Measurements from ENCODE around the gene EP400. TPM values are rescaled to one million over a fixed set of nuclear protein-coding genes. Genes with fewer than 3 reads are reported as not detected.
"Not testable (repeated sequence)": the region's sequence is repeated elsewhere in the genome, so short reads cannot be mapped to it uniquely, and the experiment has no call there.

The EP400 gene
- polyA plus RNA-seq, 3 donors, result 39.4 to 46.1 (median 41.1) TPM

DNA sequence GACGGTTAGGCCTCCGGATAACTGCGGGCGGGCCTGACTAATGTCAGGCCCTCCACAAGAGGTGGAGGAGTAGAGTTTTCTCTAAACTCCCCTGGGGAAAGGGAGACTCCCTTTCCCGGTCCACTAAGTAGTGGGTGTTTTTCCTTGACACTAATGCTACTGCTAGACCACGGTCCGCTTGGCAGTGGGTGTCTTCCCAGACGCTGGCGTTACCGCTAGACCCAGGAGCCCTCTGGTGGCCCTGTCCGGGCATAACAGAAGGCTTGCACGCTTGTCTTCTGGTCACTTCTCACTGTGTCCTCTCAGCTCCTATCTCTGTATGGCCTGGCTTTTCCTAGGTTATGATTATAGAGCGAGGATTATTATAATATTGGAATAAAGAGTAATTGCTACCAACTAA lies 102.0 kb downstream of the EP400 start:
- DNase-seq (ENCODE audit: extremely low read depth in 1 of 11, low read depth in 9 of 11, low spot score in 4 of 11), result not testable (repeated sequence)

DNA sequence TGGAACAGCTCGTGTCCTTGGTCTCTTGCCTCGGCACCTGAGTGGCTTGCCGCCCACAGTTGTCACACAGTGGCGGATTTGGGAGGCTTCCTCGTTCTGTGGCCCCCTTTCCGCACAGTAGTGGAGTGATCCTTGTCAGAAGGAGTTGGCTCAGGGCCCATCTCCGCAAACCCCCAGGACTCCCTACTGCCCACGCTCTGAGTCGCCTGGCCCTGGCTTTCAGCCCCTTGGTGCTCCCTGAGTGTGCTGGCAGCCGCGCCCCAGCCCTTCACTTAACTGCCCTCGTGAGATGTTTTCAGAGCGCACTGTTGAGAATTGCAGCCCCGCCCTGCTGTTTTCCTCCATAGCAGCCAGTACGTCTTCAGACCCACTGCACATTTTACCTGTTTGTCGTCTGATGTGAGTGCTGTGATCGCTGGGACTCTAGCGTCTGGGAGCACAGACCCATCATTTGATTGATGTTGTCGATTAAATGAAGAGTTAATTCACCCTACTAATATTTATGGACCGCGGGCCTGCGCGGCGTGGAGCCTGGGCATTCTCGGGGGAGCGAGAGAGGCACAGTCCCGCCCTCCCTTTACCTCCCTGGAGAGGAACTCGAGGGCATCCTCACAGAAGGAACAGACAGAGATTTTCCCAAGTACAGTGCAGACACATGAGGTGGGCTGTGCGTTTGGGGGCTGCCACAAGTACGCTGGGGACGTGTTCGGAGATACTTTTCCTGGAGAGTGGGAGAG lies 102.6 kb downstream of the EP400 start:
- no peak for DNase-seq (ENCODE audit: extremely low read depth in 1 of 11, low read depth in 9 of 11, low spot score in 4 of 11)

- no peak for DNase-seq (ENCODE audit: extremely low read depth in 1 of 11, low read depth in 9 of 11, low spot score in 4 of 11)
Observed at GRCh38 chr12:132053338-132054330, 103.9 kb downstream of the EP400 start.

DNA sequence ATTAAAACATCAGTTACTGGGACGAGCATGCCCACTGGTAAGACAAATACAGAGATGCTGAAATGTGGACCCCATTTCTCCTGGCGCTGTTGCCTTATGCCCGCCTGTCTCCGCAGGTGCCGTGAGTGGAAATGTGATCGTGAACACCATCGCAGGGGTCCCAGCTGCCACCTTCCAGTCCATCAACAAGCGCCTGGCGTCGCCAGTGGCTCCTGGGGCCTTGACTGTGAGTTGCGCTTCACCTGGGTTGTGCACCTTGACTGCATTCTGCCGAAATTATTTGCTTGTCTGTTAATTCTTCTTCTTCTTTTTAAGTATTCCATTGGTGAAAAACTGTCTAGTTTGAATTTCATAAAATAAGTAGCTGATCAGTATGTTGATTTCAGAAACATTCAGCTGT lies 105.2 kb downstream of the EP400 start:
- DNase-seq (ENCODE audit: extremely low read depth in 1 of 11, low read depth in 9 of 11, low spot score in 4 of 11), result no peak

DNA sequence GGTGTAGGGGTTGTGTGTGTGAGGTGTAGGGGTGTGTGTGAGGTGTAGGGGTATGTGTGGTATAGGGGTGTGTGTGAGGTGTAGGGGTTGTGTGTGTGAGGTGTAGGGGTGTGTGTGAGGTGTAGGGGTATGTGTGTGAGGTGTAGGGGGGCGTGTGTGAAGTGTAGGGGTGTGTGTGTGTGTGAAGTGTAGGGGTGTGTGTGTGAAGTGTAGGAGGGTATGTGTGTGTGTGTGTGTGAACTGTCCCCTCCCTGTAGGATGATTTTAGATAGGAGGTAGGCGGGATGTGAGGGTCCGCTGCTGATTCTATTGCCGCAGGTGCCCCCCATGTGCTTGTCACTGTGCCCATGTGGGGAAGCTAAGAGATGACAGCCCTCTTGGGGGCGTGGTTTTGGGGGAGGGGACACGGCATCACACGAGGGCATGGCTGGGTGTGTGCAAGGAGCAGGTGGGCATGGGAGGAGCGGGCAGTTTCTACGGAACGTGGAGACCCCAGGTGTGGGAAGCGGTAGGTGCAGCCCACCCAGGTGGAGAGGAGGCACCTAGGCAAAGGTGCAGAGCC lies 105.9 kb downstream of the EP400 start:
- DNase-seq (ENCODE audit: extremely low read depth in 1 of 11, low read depth in 9 of 11, low spot score in 4 of 11), result no peak

- DNase-seq (ENCODE audit: extremely low read depth in 1 of 11, low read depth in 9 of 11, low spot score in 4 of 11), result peak in 1 of 11 donors; percentile 4
Observed at GRCh38 chr12:132056320-132056719, 106.6 kb downstream of the EP400 start.

DNA sequence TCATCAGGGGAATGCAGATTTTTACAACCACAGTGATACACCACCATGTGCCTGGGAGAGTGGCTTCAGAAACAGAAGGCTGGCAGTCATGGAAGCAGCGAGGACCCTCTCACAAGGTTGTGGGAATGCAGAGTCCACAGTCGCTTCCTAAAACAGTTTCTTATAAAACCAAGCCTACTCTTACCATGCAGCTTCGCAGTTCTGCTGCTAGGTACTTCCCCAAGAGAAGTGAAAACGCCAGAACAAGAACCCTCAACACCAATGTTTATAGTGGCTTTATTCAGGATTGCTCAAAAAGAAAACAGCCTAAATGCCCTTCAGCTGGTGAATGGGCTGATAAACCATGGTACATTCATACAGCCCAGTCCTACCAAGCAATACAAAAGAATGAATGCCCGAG lies 107.2 kb downstream of the EP400 start:
- no peak for DNase-seq (ENCODE audit: extremely low read depth in 1 of 11, low read depth in 9 of 11, low spot score in 4 of 11)

DNA sequence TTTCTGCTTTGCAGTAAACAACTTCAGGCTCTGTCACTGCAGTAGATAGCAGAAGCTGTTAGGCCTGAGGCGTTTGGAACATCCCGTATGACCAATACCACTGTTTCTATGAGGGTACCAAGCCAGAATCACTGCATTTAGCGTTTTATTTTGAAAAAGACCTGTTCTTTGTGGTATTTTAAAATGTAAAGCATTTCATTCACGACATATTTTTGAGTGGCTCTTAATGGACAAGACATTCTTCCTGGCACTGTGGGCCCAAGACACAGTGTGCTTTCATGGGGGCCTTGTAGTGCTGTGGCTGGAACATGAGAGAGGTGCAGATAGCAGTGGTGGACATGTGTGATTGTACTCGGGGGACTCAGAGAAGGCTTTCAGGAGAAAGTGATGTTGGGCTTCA lies 107.9 kb downstream of the EP400 start:
- no peak for DNase-seq (ENCODE audit: extremely low read depth in 1 of 11, low read depth in 9 of 11, low spot score in 4 of 11)

GRCh38 chr12:132061197-132061596 lies 111.5 kb downstream of the EP400 start:
- no peak for DNase-seq (ENCODE audit: extremely low read depth in 1 of 11, low read depth in 9 of 11, low spot score in 4 of 11)

GRCh38 chr12:132061641-132062430 lies 112.1 kb downstream of the EP400 start:
- no peak for DNase-seq (ENCODE audit: extremely low read depth in 1 of 11, low read depth in 9 of 11, low spot score in 4 of 11)

GRCh38 chr12:132062481-132062880 lies 112.7 kb downstream of the EP400 start:
- no peak for DNase-seq (ENCODE audit: extremely low read depth in 1 of 11, low read depth in 9 of 11, low spot score in 4 of 11)

GRCh38 chr12:132063491-132063890 lies 113.7 kb downstream of the EP400 start:
- no peak for DNase-seq (ENCODE audit: extremely low read depth in 1 of 11, low read depth in 9 of 11, low spot score in 4 of 11)

- no peak for DNase-seq (ENCODE audit: extremely low read depth in 1 of 11, low read depth in 9 of 11, low spot score in 4 of 11)
Observed at GRCh38 chr12:132064631-132065030, 114.9 kb downstream of the EP400 start.

DNA sequence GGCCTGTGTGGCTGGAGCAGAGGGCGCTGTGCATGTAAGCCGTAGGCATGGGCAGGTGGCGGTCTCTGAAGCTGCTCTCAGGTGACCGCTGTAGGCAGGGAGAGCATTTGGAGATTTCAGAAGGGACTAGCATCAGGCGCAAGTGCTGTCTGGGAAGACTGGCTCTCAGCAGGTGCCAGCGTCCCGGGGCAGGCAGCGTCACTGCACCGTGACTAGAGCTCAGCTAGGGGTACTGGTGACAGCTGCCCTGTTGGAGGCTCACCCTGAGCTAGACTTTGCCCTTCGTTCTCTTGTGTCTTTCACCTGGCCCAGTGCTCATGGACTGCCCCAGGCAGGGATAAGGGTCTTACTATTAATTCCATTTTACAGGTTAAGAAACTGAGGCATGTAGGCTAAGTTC lies 115.5 kb downstream of the EP400 start:
- DNase-seq (ENCODE audit: extremely low read depth in 1 of 11, low read depth in 9 of 11, low spot score in 4 of 11), result no peak

- DNase-seq (ENCODE audit: extremely low read depth in 1 of 11, low read depth in 9 of 11, low spot score in 4 of 11), result no peak
Observed at GRCh38 chr12:132065609-132066344, 116.0 kb downstream of the EP400 start.

- no peak for DNase-seq (ENCODE audit: extremely low read depth in 1 of 11, low read depth in 9 of 11, low spot score in 4 of 11)
Observed at GRCh38 chr12:132066345-132066685, 116.6 kb downstream of the EP400 start.

- no peak for DNase-seq (ENCODE audit: extremely low read depth in 1 of 11, low read depth in 9 of 11, low spot score in 4 of 11)
Observed at GRCh38 chr12:132066749-132067148, 117.0 kb downstream of the EP400 start.

GRCh38 chr12:132067182-132067581 lies 117.4 kb downstream of the EP400 start:
- DNase-seq (ENCODE audit: extremely low read depth in 1 of 11, low read depth in 9 of 11, low spot score in 4 of 11), result no peak

DNA sequence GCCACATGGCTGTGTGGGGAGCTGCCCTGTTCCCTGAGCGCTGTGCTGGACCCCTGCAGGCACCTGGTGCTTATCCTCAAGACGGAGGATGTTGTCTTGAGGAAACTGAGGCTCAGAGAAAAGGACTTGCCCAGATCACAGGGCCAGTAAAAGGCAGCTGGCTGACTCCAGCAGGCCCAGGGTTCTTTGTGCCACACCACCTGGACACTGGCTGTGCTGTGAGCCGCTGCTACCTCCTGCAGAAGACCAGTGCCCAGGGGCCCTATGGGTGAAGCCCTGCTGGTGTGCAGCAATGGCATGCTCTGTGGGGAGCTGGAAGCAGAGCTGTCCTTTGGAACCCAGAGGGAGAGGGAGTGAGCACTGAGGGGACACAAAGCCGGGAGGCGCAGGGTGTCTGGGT lies 118.5 kb downstream of the EP400 start:
- no peak for DNase-seq (ENCODE audit: extremely low read depth in 1 of 11, low read depth in 9 of 11, low spot score in 4 of 11)

Measured in renal cortex interstitium (tissue), 11 donors.